Measurements from ENCODE around the gene EFCAB6. TPM values are rescaled to one million over a fixed set of nuclear protein-coding genes. Genes with fewer than 3 reads are reported as not detected.

The EFCAB6 gene
- total and polyA plus RNA-seq, 2 of the 4 experiments (the other 2 are of a cell fraction), result 0.44 to 1.1 TPM

DNA sequence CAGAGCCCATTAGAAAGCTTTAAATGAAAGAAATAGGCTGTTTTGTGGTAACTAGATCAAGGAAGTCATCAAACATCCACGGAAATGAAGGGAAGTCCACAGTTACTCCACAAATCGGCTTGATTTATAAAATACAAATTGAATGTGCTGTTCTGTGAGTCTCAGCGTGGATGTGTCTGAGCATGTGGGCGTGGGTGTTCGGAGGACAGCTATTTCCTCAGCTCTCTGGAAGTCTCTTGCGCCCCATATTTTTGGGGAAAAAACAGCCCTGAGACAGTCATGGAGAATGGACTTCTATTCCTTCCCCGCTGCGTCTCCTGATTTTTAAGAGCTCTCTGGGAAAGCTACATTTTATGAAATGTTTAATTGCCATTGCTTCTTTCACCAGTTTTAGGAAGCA is 144.4 kb downstream of the EFCAB6 start:
- Histone ChIP-seq H4K20me1 (ENCODE audit: insufficient read depth, low read length) (no peaks in the 10 kb centered on the region), H2AK9ac (replicated peaks; ENCODE audit: low read depth, low read length, poor library complexity) (no peak overlapping the region), H4K8ac (ENCODE audit: low read depth in 2 of 2, low read length in 2 of 2) (no peak overlapping the region), H2AFZ (replicated peaks; ENCODE audit: low read length, poor library complexity) (no peak overlapping the region), H3K79me1 (ENCODE audit: low read depth in 1 of 2, low read length in 2 of 2) (no peaks in the 10 kb centered on the region), H2BK20ac (ENCODE audit: low read depth, low read length) (no peak overlapping the region), H3K27me3 (ENCODE audit: control insufficient read depth, insufficient read depth, low read length) (peaks cover 2% of the 10 kb centered on the region; the same call in 1 of the 2 replicates), H3K4me1 (ENCODE audit: control insufficient read depth, insufficient read depth, low read length) (no peaks in the 10 kb centered on the region), H2AK5ac (ENCODE audit: low read depth, low read length) (no peak overlapping the region), H3K18ac (ENCODE audit: low read depth, low read length) (no peak overlapping the region), H3K9ac (ENCODE audit: low read depth, low read length) (no peak overlapping the region), H3K9me3 (ENCODE audit: control insufficient read depth, insufficient read depth, low read length) (no peaks in the 10 kb centered on the region), H3K56ac (ENCODE audit: extremely low read depth, insufficient read depth, low read length) (no peak overlapping the region), H3K23ac (ENCODE audit: low read depth, low read length) (no peak overlapping the region), H4K91ac (ENCODE audit: insufficient read depth, low read depth, low read length) (no peak overlapping the region), H3K4ac (ENCODE audit: low read depth, low read length) (no peak overlapping the region), H3K14ac (replicated peaks; ENCODE audit: low read depth, low read length) (no peak overlapping the region), H3K27ac (ENCODE audit: insufficient read depth, low read length) (no peak overlapping the region), H4K5ac (ENCODE audit: low read depth, low read length) (no peak overlapping the region), H3K36me3 (ENCODE audit: control insufficient read depth, insufficient read depth, low read length) (no peaks in the 10 kb centered on the region), H2BK5ac (ENCODE audit: low read depth, low read length, poor library complexity, severe bottlenecking) (no peak overlapping the region), H3K4me2 (ENCODE audit: low read depth, low read length) (no peak overlapping the region), H2BK120ac (ENCODE audit: low read depth, low read length) (no peak overlapping the region), H2BK15ac (ENCODE audit: low read depth, low read length) (no peak overlapping the region), H3K9me1 (ENCODE audit: insufficient read depth, low read length) (no peaks in the 10 kb centered on the region), H3K4me3 (ENCODE audit: insufficient read depth, low read depth, low read length) (no peak overlapping the region)
- DNase-seq, result no peak
- dilution Hi-C loops (cut with HindIII; ENCODE audit: low sequenced_read_pairs, unreplicated experiment), result no loop called here
- intact Hi-C loops (cut with micrococcal nuclease), result no loop called here
- TF ChIP-seq, protein P1, sequence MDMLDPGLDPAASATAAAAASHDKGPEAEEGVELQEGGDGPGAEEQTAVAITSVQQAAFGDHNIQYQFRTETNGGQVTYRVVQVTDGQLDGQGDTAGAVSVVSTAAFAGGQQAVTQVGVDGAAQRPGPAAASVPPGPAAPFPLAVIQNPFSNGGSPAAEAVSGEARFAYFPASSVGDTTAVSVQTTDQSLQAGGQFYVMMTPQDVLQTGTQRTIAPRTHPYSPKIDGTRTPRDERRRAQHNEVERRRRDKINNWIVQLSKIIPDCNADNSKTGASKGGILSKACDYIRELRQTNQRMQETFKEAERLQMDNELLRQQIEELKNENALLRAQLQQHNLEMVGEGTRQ (IDR thresholded peaks at IDR 0.05; ENCODE audit: low read depth, low read length), result no peak
- TF ChIP-seq NFE2L2 (IDR thresholded peaks at IDR 0.05; ENCODE audit: low read depth, low read length) (no peak), BHLHE40 (IDR thresholded peaks at IDR 0.05; ENCODE audit: low read depth, low read length) (no peak), CHD1 (IDR thresholded peaks at IDR 0.05; ENCODE audit: low read depth, low read length) (no peak), RFX5 (IDR thresholded peaks at IDR 0.05; ENCODE audit: low read depth, low read length) (no peak), POLR2A (IDR thresholded peaks at IDR 0.05; ENCODE audit: low read depth, low read length) (no peak), MXI1 (IDR thresholded peaks at IDR 0.05; ENCODE audit: borderline replicate concordance, low read depth, low read length) (no peak), RAD21 (IDR thresholded peaks at IDR 0.05; ENCODE audit: low read length) (no peak), FOS (IDR thresholded peaks at IDR 0.05; ENCODE audit: low read depth, low read length) (no peak), CEBPB (IDR thresholded peaks at IDR 0.05; ENCODE audit: low read depth, low read length) (no peak)
- no TSS peak for BruUV-seq (replicated peaks)
- no peak for ATAC-seq (ENCODE audit: low read depth)
- POLR2A ChIA-PET (ENCODE audit: unreplicated experiment), result no interaction called here
- 60% methylated on average over 1 of the region's 8 CpGs; no CpG with 5 or more reads in 1 of the 2 experiments for WGBS, 2 experiments (ENCODE audit: extremely low coverage in 2 of 2, insufficient read length in 1 of 2)
- CTCF ChIA-PET, result interaction anchor here (0.6 kb wide), 1 partner anchor 24 kb away, joined by 5 read pairs; no protein-coding TSS in a partner anchor
- in situ Hi-C loops (cut with MboI; ENCODE audit: low sequenced_read_pairs), result no loop called here
